Subcutaneous adipose tissue (tissue), 4 donors: ENCODE data around the gene PARD3. TPM values are rescaled to one million over a fixed set of nuclear protein-coding genes. Genes with fewer than 3 reads are reported as not detected.

Experiments
- total RNA-seq, 4 donors: library from RNA; depleted of rRNA; stranded (reverse); fragments of >200 nt; gene quantifications; one replicate each; pipeline ENCODE4 v1.1.0, GENCODE V29; 2016
- TF ChIP-seq, protein P1 (sequence below): fragments of 450-650 bp; IDR thresholded peaks from one replicate; pipeline ENCODE4 v1.5.1; 2016; ENCODE audit warnings: low read depth, mild to moderate bottlenecking, control low read depth, antibody characterized with exemption, moderate library complexity

The PARD3 gene
- total RNA-seq, 4 donors from 2014 or later = 39.4 to 70.3 (median 45.0) TPM

DNA sequence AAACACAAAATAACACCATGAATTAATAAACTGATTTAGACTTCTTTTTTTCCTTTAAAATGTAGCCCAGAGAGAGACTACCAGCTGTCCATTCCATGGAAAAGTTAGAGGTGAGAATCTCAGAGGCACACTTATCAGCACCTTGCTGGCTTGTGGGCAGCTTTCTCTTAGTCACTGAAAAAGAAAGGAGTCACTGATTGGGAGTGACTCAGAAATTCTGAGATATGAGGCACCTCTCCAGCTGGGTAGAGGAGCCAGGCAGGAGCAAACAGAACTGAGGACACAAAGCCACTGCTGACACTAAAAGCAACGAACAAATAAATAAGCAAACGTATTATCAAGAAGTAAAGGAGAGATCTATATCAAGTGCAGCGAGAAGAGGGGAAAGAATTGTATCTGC, 310.6 kb downstream of the PARD3 start:
- TF ChIP-seq, protein P1, sequence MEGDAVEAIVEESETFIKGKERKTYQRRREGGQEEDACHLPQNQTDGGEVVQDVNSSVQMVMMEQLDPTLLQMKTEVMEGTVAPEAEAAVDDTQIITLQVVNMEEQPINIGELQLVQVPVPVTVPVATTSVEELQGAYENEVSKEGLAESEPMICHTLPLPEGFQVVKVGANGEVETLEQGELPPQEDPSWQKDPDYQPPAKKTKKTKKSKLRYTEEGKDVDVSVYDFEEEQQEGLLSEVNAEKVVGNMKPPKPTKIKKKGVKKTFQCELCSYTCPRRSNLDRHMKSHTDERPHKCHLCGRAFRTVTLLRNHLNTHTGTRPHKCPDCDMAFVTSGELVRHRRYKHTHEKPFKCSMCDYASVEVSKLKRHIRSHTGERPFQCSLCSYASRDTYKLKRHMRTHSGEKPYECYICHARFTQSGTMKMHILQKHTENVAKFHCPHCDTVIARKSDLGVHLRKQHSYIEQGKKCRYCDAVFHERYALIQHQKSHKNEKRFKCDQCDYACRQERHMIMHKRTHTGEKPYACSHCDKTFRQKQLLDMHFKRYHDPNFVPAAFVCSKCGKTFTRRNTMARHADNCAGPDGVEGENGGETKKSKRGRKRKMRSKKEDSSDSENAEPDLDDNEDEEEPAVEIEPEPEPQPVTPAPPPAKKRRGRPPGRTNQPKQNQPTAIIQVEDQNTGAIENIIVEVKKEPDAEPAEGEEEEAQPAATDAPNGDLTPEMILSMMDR = no peak

DNA sequence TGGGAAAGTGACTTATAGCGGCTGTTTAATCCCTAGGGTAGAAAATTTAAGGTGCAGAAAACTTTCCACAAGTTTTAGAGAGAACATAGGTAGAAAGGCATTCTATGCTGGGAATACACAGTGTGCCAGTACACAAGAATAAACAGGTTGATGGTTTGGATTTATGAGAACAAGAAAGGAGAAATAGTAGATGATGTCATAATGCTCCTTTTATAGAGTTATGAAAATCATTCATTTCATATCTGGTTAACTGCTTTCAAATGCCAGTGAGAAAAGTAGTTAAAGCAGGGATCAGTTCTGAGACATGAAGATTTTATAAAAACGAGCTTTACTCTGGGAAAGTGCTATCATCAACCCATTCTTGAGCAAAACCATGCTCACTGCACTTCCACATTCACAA, 311.4 kb downstream of the PARD3 start:
- TF ChIP-seq, protein P1 = no peak

DNA sequence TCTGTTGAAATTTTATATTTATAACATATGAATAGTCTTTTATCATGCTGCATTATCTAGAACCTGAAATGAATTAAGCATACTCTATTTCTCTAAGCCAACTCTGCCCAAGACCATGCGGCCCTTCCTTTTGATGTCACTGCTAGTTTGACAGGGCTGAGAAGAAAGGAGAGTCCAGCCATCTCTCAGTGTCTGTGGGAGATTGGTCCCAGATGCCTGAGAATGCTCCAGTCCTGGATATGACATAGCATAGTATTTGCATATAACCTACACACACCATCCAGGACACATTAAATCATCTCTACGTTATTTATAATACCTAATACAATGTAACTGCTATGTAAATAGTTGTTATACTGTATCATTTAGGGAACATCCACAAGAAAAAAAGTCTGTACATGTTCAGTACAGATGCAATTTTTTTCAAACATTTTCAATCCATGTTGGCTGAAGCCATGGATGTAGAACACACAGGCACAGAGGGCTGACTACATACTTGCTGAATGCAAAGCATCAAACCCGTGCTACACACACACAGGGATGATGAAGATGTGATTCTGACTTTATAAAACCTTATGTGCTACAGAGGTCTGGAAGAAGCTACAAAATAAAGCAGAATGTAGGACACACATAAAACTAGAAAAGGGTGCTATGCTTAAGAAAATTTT, 315.4 kb downstream of the PARD3 start:
- TF ChIP-seq, protein P1 = no peak

DNA sequence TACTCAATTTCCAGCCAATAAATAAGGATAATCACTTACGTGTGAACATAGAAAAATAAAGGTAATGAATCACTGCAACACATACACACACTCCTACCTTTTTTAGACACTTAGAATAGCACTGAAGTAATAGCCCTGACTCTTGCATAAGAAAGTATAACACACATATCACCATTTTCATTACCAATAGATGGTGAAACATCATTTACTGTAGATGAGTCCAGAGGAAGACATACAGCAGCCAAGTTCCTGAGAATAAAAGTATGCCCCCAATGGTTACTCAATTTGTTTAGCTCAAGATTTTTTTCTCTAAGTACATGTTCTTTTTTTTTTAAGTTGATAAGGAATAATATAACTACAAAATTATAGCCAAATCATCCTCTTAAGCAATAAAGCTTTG, 316.3 kb downstream of the PARD3 start:
- TF ChIP-seq, protein P1 = no peak

DNA sequence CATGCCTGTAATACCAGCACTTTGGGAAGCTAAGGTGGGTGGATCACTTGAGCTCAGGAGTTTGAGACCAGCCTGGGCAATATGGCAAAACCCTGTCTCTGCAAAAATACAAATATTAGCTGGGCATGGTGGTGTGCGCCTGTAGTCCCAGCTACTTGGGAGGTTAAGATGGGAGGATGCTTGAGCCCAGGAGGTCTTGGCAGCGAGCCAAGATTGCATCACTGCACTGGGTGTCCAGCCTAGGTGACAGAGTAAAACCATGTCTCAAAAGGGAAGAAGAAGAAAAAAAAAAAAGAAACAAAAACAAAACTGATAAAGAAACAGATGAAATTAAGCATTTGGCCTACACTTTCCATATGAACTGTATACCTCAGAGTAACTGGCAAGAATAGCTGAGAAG, 319.2 kb downstream of the PARD3 start:
- TF ChIP-seq, protein P1 = no peak

DNA sequence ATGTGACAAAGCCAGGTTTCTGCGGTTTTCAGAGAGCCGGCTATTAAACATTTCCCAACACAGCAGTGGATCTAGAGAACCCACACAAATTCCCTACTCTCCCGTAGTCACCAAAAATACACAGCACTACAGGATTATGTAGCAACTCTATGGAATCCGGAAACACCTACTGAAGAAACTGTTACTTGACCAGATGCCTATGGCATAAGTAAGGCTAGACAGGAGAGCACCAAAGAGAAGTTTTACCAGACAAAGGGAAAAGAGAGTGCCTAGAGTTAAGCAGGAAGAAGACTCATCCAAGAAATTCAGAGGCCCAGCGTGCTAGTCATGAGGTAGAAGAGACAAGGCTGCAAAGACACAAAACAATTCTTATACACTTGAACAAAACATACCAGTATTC, 321.1 kb downstream of the PARD3 start:
- TF ChIP-seq, protein P1 = no peak

DNA sequence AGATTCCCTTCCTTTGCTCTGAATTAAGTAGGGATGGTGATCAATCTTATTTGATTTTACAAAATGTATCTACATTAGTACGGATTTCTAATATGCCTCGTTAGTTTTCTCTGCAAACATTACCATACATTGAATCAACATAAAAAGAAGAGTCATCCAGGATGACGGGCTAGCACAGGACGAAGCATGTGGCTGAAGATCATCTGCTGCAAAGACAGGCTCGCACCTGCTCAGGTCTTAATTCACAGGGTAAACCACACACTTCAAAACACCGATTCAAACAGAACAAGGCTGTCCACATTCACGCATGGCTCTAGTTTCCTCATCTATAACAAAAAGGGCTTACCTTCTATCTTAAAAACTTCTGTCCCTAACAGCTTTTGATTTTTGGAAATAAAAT, 323.0 kb downstream of the PARD3 start:
- TF ChIP-seq, protein P1 = no peak
